GM21447 (cell line): ENCODE measurements around the gene NRP1.
"Not testable (repeated sequence)": the region's sequence is repeated elsewhere in the genome, so short reads cannot be mapped to it uniquely, and the experiment has no call there.

Experiments used
- ATAC-seq: cut with Tn5 transposase; IDR thresholded peaks from one replicate; pipeline ENCODE4 v1.9.1; 2021; ENCODE audit not compliant: unreplicated experiment

Gene NRP1

DNA sequence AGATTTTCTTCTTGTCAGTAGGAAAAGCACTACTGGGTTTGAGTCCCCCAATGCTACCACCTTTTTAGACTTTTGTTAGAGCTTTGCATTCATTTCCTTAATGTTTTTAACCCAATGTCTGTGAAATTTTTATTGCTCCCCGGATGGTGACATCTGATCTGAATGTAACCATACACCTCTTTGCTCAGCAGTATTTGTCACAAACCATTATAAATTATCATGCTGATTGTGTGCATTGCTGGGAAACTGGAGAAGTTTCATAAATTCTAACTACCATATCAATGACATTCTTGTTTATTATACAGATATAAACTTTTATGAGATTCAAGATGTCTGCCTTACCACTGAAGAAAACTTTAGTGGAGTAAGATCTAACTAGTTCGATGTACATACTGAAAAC lies 8.5 kb downstream of the NRP1 start:
- ATAC-seq = no peak

DNA sequence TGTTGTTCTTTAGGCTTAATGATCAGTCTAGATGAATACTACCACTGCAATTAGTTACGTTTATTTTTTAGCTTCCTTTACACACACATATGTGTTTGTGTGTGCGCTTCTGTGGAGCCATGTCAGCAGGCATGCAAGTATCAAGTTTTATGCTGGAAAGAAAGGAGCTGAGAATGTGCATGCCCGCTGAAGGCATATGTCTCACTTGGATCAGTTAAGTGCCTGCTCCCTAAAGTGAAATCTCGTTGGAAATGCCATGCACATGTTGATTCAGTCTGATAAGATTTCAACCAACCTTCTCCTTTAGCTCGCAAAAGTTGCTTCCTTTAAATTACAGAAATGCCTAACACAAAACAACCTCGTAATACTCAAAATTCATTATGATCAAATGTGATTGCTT lies 10.7 kb downstream of the NRP1 start:
- no peak for ATAC-seq

DNA sequence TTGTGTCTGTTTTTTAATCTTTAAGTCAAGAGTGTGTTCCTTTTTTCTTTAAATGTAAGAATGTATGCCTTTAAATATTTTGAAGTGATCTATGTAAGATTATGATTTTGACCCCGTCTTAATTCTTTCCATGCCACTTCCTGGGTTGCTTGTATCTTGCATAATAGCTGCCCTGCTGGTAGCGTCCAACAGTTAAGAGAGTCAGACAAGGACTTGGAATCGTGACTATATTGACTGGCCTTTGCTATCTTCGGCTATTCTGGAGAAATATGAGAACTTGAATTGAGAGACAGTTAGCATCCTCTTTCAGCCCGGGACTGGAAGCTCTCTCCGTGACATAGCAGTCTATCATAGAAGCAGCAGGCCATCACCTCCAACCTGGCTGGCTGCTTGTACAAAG lies 13.0 kb downstream of the NRP1 start:
- no peak for ATAC-seq

DNA sequence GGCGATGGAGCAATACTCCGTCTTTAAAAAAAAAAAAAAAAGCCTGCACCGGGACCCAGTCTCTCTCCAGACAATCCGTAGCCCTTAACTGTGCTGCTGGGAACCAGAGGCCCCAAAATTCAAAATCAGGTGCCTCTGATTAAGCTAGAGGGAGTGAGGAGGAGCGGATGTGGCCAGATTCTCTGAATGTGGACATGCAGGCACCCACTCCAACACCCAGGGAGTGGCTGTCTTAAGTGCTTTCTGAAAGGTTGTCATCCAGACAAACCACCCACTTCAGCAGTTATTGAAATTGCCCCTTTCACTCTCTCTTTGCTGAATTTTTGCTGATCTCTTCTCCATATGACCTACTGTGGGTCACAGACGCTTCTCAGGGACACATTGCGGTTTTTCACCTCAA lies 14.2 kb downstream of the NRP1 start:
- no peak for ATAC-seq

DNA sequence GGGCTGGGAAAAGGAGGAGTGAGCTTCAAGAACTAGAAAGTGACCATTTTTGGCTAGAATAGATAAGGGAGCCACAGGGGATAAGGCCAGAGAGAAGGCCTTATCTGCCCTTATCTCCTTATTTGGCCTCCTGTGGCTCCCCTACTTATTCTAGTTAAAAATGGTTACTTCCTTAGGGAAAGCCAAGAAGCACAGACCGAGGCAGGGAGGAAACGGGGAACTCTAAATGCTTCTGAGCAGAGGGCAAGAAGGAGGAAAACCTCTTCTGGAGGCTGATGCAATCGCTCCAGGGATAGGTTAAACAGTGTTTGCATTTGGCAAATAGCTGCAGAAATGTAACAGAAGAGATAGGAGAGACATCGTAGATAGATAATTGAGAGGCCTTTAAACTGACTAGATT lies 18.6 kb downstream of the NRP1 start:
- ATAC-seq = no peak

DNA sequence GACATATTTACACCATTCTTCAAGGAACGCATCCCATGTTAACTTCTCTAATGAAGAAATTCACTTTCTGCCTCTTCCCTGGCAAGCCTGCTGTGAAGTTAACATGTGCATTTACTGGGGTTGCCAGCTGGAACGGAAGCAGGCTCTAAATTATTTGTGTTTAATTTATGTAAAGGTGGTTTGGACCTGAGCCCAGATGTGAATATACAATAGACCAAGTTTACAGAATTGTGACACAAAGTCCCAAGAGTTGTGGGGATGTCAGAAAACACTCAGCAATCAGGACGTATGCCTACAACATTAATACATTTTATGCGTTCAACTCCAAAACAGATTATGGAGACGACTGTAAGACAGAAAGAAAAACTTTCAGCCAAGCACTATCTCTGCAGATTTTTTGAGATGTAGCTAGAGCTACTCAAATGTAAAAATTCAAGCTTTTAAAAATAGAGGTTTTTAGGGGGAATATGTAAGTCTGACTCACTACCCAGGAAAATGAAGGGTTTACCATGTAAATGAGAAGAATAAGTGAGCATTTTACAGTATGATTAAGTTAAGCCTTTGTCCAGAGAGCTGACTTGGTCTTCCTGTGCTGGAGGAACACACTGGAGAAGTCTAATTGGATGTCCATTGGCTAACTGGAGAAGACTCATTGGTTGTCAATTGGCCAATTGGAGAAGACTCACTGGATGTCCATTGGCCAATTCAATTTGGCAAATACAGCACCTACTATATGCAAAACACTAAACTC lies 19.5 kb downstream of the NRP1 start:
- no peak for ATAC-seq

DNA sequence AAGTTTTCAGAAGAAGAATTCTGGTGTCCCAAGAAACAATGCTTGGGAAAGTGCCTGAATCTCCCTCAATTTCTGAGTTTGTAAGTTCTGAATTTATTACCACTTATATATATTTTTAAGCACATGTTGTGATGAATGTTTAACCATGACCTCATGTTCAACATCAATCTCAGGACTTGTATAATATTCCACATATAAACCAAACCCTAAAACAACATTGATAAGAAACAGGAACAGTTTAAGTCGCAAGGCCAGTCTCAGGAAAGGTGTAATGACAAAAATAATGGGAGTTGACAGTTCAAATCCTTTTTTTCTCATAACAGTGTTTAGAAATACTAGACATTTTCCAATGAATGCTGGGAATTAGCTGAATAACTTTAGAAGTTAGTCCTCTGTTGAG lies 22.8 kb downstream of the NRP1 start:
- no peak for ATAC-seq

DNA sequence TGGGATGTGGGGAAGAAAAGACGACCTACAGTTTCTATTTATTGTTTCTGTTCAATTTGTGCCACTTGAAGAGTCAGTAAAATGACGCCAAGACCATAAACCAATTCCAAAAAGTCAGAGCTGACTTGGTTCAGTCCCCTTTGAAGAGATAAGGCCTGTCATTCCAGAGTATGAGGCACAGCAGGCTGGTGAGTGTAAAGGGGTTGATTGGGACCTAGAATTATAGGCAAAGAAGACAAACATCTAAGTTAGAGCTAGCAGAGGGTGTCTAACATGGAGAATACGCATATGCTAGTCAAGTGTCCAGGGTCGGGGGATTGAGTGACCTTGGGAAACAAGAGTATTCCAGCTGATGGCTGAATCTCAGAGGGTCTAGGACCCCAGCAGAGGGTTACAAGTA lies 23.6 kb downstream of the NRP1 start:
- no peak for ATAC-seq

DNA sequence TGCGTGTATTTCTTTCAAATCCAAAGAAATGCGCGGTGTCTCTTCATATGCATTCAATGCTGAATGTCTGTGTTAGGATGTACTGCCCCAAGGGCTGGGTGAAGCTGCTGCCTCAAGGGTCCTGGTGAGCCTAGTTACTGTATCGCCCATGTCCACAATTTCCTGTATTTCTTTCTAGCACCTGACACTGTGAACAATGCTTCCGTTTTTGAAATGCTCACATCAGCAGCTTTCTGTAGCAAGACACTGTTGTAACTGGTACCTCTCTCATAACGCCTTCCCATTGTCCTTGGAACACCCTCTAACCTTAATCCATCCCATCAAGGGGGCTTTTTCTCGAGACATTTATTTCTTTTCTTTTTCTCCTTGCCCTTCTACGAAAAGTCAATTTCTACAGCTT lies 25.1 kb downstream of the NRP1 start:
- ATAC-seq = no peak

DNA sequence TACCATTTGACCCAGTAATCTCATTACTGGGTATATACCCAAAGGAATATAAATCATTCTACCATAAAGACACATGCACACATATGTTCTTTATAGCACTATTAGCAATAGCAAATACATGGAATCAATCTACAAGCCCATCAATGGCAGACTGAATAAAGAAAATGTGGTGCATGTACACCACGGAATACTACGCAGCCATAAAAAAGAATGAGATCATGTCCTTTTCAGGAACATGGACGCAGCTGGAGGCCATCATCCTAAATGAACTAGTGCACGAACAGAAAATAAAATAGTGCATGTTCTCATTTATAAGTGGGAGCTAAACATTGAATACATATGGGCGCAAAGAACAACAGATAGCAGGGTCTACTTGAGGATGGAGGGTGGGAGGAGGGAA lies 26.6 kb downstream of the NRP1 start:
- ATAC-seq = no peak

DNA sequence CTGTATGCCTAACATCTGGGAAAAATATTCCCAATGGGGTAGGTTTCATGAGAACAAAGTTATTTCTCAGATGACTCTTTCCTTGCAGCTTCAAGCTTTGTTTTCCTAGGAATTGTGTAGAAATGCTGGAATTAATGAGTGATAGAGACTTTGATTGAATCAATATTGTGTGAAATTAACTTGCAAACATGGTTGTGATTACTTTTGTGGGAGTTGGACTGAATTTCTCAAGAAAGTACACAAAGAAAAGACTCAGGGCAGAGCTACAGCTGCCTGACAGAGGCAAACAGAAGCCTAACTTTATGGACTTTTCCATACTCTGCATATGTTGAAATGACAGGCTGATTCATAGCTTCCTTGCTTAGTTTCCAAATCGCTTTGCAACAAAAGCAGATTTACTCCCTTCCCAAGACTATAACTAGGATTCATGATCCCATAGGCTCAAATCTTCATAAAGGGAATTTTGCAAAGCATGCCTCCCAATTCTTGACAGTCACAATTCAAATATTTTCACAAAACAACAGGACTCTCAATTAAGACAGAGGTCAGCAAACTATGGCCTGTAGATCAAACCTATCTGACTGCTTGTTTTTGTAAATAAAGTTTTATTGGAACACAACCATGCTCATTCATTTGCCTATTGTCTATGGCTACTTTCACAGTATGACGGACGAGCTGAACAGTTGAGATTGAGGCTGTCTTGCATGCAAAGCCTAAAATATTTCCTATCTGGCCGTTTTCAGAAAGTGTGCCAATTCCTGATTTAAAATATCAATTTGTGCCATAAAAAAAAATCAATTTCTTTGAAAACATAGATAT lies 27.6 kb downstream of the NRP1 start:
- no peak for ATAC-seq

DNA sequence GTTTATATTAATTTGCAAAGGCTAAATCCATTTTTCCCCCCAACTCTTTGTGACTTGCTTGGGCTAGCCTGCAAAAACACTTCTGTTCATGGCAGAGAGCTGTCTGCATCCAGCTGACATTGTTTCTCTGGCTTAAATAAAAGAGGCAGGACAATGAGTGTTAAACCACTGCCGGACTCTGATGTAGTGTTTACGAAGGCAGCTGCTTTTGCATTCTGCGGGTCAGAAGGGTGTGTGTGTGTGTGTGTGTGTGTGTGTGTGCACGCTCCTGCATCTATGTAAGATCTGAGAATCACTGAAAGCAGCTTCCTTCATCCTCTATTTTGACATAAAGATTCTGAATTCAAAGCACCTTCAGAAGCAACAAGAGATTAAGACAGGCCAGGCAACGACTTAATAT lies 28.3 kb downstream of the NRP1 start:
- no peak for ATAC-seq

DNA sequence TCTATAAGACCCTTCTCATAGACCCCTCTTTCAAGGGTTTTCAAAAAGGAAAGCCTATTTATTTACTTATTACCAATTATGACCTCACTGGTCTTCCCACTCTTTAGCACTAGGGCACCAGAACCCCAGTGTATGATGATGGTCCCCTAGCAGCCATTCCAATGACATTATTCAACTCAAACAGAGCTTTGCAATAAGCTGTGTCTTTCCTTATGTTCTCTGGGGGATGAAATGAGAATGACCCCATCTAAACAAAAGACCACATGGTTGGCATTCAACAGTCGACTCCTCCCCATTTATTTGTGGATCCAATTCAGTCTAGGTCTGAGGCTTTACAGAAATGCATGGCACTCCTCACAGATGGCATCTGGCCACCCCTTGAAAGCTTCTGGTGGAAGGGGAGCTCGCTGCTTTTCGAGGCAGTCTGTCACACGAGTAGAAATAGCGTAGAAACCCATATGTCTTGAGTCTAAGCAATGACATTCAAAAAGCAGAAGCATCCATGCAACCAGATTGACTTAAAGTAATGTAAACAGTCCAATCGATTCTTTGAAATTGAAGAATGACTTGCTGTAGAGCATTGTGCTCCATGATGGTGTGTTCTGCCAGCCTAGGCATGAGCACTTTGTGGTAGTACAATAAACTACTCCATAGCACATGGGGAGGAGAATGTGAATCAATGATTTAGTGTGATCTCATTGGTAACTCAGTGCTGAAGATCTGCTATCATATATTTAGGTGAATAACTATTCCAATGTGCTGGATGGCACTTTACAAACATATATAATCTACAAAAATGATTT lies 29.8 kb downstream of the NRP1 start:
- ATAC-seq = no peak

DNA sequence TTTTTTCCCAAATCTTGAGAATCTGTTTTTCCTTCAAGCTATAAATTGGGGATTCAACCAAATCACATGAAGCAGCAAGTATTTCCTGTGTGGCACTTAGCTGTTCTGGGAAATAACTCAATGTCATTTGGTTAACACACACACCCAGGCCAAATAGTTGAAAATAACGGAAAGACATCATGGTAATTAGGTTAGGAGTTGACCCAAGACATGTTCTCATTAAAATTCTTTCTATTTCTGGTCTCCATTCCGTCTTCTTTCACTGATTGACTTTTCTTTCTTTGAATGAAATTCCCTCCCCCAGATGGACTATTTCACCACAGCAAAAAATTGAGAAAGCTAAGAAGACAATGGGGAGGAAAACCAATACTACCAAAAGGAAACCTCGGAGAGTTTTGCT lies 30.5 kb downstream of the NRP1 start:
- ATAC-seq = no peak

DNA sequence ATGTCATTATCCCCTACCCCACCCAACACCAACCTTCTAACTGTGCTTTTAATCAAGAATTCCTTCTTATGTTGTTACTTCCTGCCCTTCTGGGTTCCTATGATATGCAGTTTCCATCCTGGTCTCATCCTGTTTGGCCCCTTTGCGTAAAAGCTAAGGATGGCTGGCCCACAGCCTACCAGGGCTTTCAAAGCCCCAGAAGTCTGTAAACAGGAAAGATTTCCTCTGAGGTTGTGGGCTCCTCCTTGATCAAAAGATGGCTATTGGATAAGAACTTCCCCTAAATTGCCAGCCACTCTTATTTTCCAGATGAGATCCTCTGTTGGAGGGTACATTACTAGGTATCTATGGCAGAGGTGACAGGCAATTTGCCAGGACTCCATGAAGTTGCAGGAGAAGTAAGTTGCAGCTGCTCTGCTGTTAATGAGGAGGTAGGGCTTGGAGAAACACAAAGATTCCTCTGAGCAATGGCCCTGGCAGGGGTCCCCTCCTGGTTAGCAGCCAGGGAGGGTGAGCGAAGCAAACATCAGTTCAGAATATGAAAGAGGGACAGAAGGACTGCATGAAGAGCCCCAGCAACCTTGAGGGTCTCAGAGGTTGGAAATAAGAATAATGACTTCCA lies 32.1 kb downstream of the NRP1 start:
- no peak for ATAC-seq

DNA sequence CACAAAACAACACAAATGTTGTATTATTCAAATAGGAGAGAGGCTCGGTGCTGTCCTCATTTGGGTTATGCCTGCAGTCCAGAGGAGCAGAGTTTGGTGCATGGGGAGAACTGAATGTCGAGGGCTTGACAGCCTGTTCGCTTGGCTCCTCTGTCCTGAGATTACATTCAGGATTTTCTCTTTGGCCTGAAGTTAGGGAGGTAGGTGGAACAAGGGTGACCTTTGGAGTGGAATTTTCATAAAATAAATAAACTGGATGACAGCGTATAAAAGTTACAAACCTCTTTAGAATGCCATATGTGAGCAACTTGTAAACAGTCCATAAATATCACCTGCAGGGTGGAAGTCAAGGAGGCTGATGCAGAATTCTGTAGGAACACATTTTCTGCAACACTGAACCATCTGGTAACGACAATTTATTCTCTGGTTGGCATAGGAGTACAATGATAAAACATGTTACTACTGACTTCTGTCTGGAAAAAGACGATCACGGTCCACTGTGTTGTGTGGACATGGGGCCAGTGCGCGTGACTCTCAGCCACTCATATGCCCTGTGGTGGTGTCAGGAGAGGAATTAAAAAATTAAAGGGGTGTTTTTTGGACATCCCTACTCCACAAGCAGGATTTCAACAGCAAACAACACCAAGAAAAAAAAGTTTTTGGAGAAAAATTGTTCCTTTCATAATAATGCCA lies 33.2 kb downstream of the NRP1 start:
- no peak for ATAC-seq

DNA sequence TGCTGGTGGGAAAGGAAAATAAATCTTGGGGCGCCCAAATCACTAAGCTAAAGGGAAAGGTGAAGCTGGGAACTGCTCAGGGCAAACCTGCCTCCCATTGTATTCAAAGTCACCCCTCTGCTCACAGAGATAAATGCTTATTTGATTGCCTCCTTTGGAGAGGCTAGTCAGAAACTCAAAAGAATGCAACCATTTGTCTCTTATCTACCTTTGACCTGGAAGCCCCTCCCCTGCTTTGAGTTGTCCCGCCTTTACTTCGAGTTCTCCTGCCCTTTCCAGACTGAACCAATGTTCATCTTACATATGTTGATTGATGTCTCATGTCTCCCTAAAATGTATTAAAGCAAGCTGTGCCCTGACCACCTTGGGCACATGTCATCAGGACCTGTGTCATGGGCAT lies 33.9 kb downstream of the NRP1 start:
- ATAC-seq = not testable (repeated sequence)

DNA sequence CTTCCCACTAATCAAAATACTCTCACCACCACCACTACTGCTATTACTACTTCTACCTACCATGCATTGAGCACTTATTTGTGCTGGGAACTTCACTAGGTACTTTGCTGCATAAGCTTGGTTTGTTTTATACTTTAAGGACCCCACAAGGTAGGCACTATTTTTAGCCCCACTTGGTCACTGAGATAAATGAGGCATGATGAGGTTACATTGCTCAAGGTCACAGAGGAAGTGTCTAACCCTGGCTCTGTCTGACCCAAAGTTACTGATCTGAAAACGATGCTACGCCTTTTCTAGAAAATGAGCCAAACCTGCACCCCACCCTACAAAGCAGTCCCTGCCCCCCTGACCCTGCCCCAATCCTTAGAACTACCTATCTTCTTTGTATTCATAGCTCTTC lies 35.6 kb downstream of the NRP1 start:
- no peak for ATAC-seq

DNA sequence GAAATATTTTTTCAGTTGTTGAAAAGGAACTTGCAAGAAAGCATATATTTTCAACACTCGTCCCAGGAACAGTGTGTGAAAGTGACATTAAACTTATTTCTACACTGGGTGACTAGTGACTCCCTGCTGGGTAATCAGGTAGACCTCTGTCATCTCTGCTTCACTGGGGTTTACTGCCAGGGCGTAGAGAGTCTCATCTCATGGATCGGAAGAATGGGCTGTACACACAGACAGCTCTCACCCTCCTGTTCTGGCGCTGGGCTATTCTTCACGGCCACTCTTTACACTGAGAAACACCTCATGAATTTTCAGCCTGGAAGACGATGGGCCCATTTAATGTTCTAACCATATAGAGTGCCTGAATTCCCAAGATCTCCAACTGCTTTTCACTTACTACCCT lies 36.4 kb downstream of the NRP1 start:
- no peak for ATAC-seq

DNA sequence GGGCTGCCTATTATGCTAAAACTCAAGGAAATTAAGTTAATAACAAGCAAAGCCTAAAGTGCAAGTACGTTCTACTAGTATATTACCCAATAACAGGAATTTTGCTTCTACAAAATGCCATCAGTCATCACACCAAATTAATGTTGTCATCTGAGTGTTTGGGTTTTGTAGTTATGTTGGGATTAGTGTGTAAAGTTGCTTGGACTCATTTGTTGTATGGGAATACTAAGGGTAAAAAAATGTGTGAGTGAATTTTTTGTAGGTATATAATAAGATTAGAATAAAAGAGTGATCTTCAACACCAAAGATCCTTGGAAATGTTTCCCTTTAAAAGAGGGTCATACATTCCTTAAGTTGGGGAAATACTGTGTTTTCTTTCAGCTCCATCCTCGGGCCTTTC lies 38.6 kb downstream of the NRP1 start:
- ATAC-seq = no peak
